ENCODE data around the gene PACRG.

Gene PACRG

DNA sequence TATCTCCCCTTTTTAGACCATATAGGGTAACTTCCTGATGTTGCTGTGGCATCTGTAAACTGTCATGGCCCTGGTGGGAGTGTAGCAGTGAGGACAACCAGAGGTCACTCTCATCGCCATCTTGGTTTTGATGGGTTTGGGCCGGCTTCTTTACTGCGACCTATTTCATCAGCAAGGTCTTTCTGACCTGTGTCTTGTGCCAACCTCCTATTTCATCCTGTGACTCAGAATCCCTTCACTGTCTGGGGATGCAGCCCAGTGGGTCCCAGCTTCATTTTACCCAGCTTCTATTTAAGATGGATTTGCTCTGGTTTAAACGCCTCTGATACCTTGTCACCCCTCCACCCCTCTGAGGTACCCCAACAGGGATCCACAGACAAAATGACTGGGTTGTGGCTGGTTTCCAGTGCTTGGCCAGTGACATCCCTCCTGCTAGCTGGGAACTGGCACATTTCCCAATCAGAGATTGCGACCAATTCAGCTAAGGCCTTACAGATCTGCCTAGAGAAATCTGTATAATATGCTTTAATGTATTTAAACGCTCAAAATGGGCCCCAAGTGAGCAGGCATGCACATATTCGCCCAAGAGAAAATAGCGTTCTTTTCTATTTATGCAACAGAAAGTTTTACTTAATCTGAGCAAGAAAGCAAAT is 371.2 kb downstream of the PACRG start:
- no peak for DNase-seq

DNA sequence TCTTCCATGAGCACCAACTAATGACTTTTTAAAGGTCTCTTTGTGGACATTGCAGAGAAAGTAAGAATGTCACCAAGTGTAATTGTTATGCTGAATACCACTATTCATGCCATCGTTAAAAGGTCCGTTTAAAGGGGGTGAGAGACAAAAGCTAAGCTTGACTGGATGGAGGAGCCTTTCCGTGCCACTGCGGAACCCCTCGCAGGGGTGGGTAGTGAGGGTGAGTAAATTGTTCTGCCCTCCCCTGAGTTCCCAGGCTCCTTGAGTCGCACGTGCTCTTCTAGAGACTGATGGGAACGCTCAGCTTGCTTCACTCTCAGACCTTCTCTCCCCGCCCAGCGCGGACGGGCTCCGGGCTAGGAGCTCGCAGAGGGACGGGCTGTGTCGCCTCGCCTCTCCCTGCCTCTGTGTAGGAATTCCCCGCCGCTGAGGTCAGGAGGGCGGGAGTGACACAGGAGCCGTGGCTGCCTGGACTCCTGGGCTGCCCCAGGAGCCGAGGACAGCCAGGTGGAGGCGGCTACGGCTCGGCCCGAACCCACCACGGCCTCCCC is 371.9 kb downstream of the PACRG start:
- DNase-seq = no peak

DNA sequence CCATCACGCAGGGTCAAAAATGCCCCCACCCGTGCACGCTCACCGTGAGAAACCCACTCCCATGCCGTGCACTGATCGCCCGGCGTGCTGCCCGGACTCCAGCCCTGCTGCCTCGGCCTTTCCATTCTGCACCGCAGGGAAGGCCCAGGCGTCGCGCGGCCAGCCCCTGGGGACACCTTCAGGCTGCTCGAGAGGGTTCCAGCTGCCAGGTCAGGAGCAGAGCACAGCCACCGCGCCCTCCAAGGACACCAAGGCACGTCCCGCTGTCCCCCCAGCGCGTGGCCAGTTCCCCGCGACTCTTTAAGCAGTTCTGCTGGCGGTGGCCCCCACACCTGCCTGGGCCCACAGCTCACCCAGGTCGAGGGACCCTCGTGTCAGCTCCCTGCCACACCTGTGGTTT is 372.5 kb downstream of the PACRG start:
- DNase-seq = no peak

DNA sequence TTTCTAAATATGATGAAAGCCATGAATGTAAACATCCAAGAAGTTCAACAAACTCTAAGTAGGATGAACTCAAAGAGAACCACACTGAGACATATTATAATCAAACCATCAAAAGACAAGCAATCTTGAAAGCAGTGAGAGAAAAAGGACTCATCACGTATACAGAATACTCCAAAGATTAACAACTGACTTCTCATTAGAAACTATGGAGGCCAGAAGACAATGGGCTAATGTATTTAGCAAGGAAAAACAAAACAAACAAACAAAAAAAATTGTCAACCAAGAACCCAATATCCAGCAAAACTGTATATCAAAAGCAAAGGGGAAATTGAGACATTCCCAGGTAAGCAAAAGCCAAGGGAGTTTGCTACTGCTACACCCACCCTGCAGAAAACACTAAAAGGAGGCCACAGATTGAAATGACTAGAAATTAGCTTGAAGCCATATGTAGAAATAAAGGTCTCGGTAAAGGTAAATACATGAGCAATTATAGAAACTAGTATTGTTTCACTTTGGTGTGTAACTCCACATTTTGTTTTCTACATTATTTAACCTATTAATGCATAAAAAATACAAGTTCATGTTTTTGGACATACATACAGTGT is 385.7 kb downstream of the PACRG start:
- no peak for DNase-seq

GRCh38 chr6:163118941-163119340 is 391.2 kb downstream of the PACRG start:
- no peak for DNase-seq

GRCh38 chr6:163120223-163120622 is 392.4 kb downstream of the PACRG start:
- DNase-seq = no peak

DNA sequence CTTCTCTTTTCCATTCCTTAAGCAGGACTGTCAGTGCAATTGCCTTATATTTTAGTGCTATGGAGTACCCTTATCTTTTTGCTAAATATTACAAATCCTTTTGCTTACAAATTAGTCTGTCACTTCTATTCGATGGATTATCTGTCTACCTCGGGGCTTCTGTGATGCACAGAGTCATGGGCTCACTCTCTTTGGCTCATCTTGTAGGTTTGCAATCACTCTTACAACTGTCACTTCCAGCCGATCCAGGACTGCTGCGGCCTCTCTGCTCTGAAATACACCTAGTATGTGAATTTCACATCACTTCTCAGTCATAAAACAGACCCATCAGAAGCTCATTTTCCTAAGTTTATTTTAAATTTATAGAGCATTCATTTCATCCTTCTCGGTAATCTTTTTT is 393.5 kb downstream of the PACRG start:
- no peak for DNase-seq

DNA sequence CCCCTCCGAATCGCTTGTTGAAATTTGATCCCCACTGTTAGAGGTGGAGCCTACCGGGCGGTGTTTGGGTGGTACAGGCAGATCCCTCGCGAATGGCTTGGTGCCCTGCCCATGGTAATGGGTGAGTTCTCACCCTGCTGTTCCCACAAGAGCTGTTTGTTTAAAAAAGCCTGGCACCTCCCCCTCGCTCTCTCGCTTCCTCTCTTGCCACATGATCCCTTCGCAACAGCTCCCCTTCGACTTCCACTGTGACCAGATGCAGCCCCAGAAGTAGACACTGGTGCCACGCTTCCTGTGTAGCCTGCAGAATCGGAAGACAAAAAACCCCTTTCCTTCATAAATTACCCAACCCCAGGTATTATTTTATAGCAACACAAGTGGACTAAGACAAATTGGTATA is 394.6 kb downstream of the PACRG start:
- DNase-seq = no peak

GRCh38 chr6:163123098-163123497 is 395.3 kb downstream of the PACRG start:
- no peak for DNase-seq

GRCh38 chr6:163126741-163127140 is 399.0 kb downstream of the PACRG start:
- no peak for DNase-seq

DNA sequence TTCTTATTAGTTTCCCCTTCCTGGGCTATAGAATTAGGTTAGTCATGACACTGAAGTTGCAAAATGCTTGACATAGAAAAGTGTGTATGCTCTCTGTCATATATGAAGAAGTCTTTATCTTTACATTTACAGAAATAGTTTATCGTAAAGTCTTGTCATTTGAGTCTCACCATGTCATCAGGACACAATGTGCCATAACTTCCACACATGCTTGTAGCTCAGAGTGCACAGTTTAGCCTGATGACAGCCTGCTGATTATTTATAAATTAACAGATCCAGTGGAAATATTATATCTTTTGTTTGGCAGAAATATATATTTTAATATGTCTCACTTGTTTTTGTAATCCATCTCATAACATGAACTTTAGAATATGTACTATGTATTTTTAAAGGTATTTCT is 399.8 kb downstream of the PACRG start:
- DNase-seq = no peak

- DNase-seq = no peak
Measured at GRCh38 chr6:163128324-163128723, 400.6 kb downstream of the PACRG start.

GRCh38 chr6:163132050-163132750 is 404.4 kb downstream of the PACRG start:
- DNase-seq = no peak

DNA sequence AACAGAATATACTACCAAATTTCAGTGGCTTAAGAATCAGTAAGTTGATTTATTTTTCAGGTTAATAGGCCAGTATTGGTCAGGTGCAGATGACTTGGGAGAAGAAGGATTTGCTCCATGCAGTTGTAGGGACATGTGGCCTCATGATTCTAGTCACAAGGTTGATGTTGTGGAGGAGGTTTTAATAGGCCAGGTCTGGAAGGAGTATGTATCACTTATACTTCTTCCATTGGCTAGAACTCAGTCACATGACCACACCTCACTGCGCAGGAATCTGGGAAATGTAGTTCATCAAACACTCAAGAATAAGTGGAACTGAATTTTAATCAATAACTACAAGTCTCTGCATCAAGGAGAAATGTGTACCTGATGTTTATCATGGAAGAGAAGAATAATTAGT is 405.2 kb downstream of the PACRG start:
- no peak for DNase-seq

DNA sequence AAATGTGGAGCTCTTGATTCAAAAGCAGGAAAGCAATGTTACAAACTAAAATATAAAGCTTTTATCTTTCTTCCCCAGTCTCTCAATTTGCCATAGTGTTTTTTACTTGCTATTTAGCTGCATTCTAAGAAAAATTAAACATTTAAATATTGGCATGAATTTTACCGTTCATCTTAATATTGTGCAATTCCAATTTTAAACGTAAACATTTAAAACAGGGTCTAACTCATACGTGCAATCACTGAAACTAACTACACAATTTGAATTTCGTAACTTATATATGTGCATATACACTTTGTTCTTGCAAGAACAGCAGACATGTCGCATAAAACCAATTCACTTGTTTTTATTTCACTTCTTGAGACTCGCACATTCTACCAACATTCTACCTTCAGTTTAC is 405.9 kb downstream of the PACRG start:
- no peak for DNase-seq

DNA sequence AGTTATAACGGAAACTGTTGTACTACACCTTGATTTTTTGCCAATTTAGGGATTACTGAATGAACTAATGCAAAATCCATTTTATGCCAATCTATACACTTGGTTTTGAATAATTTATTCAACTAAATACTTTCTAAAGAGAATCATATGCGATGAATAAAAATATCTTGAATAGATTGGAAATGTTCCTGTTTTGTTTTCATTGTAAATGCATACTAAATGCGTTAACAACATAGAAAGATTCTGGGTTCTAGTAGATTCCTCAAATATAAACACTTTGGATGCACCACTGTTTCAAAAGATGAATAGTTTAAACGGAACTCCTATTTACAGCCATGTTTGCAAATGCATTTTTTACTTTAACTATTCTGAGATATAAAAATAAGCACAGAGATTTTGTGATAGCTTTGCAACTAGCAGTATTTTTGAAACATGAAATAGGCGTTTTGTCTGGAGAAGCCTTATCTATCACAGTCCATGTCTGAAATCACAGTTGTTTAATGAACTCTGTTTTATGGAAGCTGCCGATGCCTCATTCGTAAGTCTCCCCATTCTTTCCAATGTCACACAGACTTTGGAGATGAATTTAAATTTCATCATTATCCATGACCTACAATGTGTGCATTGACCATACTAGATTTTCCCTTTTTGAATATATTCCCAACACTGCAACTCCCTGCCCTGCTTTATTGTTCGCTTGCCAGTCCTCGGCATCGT is 409.1 kb downstream of the PACRG start:
- DNase-seq = no peak

DNA sequence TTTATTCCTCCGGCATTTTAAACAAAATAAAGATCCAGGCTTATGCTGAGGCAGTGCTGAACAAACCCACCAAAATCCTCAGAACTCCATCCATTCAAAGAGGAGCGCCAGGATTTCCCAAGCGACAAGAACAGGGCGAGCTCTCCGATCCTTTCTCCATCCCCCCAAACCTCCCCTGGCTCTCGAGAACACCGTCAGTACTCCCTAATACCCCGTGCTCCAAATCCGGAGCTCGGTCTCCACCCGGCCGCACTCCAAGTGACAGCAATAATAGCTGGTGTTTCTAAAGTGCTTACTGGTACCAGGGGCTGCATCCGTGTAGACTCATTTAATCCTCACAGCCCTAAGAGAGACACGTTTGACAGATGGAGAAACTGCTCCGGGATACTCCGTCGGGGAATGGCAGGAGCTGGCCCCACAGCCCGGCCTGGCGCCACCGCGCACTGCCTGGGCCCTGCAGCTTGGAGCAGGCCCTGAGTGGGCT is 409.7 kb downstream of the PACRG start:
- no peak for DNase-seq

GRCh38 chr6:163146036-163146435 is 418.3 kb downstream of the PACRG start:
- no peak for DNase-seq

- no peak for DNase-seq
Measured at GRCh38 chr6:163147994-163148393, 420.2 kb downstream of the PACRG start.

DNA sequence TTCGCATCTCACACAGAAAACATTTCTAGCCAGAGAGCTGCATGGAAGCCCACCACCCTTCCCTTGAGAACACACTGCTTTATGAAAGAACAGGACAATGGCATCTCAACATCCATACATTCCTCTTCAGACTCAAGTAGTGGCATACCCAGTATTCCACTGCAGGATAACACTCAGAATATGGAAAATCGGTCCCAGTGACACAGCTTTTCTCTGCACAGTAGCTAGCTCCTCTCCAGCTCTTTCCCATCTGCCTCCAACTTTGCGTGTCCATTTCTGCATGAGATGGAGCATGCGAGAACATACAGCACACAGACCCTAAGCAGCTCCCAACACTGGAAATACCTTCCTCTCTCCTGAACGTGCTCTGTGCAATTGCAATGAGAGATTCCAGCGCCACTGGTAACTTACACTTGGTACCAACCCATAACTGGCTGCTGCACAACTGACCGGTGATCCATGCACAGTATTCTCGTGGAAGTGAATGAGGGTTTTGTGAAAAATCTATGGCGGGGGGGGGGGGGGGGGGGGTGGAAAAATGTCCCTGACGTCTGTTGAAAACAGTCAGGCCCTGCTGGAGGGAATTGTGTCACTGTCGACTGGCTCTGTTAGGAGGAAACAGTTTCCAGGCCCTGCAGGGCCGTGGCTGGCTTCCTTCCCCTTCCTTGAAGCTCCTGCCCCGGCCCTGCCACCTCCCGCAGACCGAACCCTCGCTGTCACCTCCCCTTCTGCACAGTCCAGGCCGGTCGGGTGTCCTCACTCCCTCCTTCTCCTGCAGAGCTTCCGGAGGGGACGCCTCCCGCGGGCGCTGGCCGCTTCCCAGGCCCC is 420.9 kb downstream of the PACRG start:
- no peak for DNase-seq

GRCh38 chr6:163149279-163149848 is 421.6 kb downstream of the PACRG start:
- no peak for DNase-seq

DNA sequence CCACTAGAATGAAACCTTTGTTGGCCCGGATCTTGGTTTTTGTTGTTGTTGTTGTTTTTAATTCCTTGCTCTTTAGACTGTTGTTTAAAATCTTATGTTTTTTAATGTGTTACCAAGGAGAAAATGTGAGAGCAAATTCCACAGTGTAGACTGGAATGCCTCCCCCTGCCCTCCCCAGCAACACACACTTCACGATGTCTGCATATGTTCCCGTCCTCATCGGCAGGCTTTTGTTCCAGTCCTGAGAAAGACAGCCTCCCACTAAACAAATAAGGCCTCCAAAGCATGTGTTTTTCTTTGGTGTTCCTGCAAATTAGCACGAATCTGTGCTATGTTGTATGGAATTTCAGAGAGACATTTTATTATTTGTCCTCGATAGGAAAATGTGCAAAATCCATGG is 423.4 kb downstream of the PACRG start:
- no peak for DNase-seq
